HG03103 (cell line): ENCODE data around the gene RC3H2.

ENCODE experiments used
- ATAC-seq: cut with Tn5 transposase; IDR thresholded peaks from one replicate; pipeline ENCODE4 v1.9.1; 2021; ENCODE audit warnings: low read depth; ENCODE audit not compliant: unreplicated experiment

RC3H2 gene

GRCh38 chr9:122808141-122808540 is 97.0 kb downstream of the RC3H2 start:
- ATAC-seq: no peak

GRCh38 chr9:122807271-122807900 is 97.8 kb downstream of the RC3H2 start:
- ATAC-seq: no peak

GRCh38 chr9:122806661-122807060 is 98.5 kb downstream of the RC3H2 start:
- no peak for ATAC-seq

GRCh38 chr9:122800066-122801060 is 104.8 kb downstream of the RC3H2 start, which contains the start of gene OR1K1:
OR1K1 (plus strand) TSS chr9:122800123; CDS start chr9:122800123, 0 bp downstream.
- ATAC-seq: no peak

GRCh38 chr9:122797316-122798063 is 107.7 kb downstream of the RC3H2 start:
- ATAC-seq: no peak
